ENCODE measurements around the gene SPTB.

DNA sequence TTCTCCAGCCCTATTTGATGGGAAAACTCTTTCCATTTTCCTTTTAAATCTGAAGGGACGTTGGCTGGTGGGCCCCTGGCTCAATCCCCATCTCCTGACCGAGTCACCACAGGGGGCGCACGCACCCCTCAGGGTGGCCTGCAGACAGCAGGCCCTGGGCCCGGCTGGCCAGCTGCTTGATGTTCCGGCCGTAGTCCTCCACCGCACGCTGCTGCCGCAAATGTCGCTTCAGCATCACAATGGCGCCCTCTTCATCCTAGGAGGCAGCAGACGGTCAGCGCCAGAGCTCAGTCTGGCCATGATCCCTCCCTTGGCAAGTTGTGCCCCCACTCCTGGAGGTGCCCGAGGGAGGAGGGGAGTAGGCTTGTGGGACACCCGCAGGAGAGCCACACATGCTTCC lies 105.4 kb downstream of the SPTB start:
- TF ChIP-seq ZNF274 (IDR thresholded peaks at IDR 0.05; ENCODE audit: low read depth, low read length) (no peak), SUZ12 (IDR thresholded peaks at IDR 0.05; ENCODE audit: extremely low read depth, insufficient read depth, insufficient read length) (no peak), YY1 (IDR thresholded peaks at IDR 0.05; ENCODE audit: insufficient read depth, insufficient read length) (no peak)

Data from NT2/D1 (cell line).